HepG2 (cell line): ENCODE measurements around the gene ATP6V1F. TPM values are rescaled to one million over a fixed set of nuclear protein-coding genes. Genes with fewer than 3 reads are reported as not detected.

Experiments
- ATAC-seq: fragments of 200-7000 bp; cut with Tn5 transposase; 3 replicates; pipeline ENCODE4 v1.9.1; 2020; ENCODE audit warnings: mild to moderate bottlenecking, moderate library complexity
- BruUV-seq: library from RNA; stranded (reverse); fragments of 400-500 nt; replicated peaks from 2 replicates; lab custom pipeline; 2021; lab: Mats Ljungman, UMichigan
- CTCF ChIA-PET: fragments of 300-600 bp; formaldehyde crosslinking; extraction: SDS; loops from one replicate; lab custom pipeline; 2021; ENCODE audit warnings: low total read pairs, inconsistent platforms, low intra/inter-chr PET ratio; lab: Yijun Ruan, JAX
- POLR2A ChIA-PET: fragments of 350-600 bp; sonication (Branson Sonifier 250); formaldehyde crosslinking; loops from one replicate; lab custom pipeline; 2020; ENCODE audit warnings: antibody characterized with exemption, inconsistent platforms; lab: Yijun Ruan, JAX
- DNase-seq: peaks from one replicate; pipeline ENCODE4 v3.0.0-alpha.2; 2015; ENCODE audit warnings: low spot score
- FAIRE-seq: peaks from 3 replicates; lab custom pipeline; 2011; peaks lifted over from hg19 to GRCh38; lab: Jason Lieb, UNC
- H2AFZ ChIP-seq: one replicate; pipeline ENCODE4 v1.6.1; 2011; ENCODE audit warnings: low read length, inconsistent platforms
- H3K27ac ChIP-seq: fragments of 300-600 bp; 3 replicates; pipeline ENCODE4 v1.8.0; 2011; ENCODE audit warnings: mixed run types, mild to moderate bottlenecking, mixed read lengths, low read length, inconsistent platforms; ENCODE audit not compliant: insufficient read depth; ENCODE audit errors: extremely low read length
- H3K27me3 ChIP-seq, 2 experiments: fragments of 200-600 bp in 1 of 2; 2 replicates in 1 of 2; 3 replicates in 1 of 2; pipeline versions ENCODE4 v1.6.0 to v1.8.0; 2011; ENCODE audit warnings: low read length in 2 of 2, mild to moderate bottlenecking in 2 of 2, moderate library complexity in 2 of 2, inconsistent platforms in 1 of 2; ENCODE audit not compliant: insufficient read depth in 2 of 2, control insufficient read depth in 1 of 2
- H3K36me3 ChIP-seq, 2 experiments: fragments of 200-600 bp in 1 of 2; replicated peaks in 1 of 2; 2 replicates in 1 of 2; 3 replicates in 1 of 2; pipeline versions ENCODE4 v1.5.1 to v1.8.0; 2011; ENCODE audit warnings: low read length in 2 of 2, inconsistent platforms in 1 of 2; ENCODE audit not compliant: insufficient read depth in 2 of 2, control insufficient read depth in 1 of 2
- H3K4me1 ChIP-seq: 2 replicates; pipeline ENCODE4 v1.5.1; 2012; ENCODE audit warnings: low read length, inconsistent platforms; ENCODE audit not compliant: insufficient read depth
- H3K4me2 ChIP-seq: 2 replicates; pipeline ENCODE4 v1.6.0; 2011; ENCODE audit warnings: low read depth, low read length, inconsistent platforms
- H3K4me3 ChIP-seq, 3 experiments: fragments of 200-600 bp in 1 of 3; sonication (generic), shearing (Covaris generic) in 1 of 3; replicated peaks in 1 of 3; 2 replicates each; pipeline ENCODE4 v1.5.1; 2011 to 2016; ENCODE audit warnings: low read length in 3 of 3, inconsistent platforms in 2 of 3, low read depth in 2 of 3, mild to moderate bottlenecking in 2 of 3, control low read depth in 1 of 3, mixed read lengths in 1 of 3; ENCODE audit not compliant: insufficient read depth in 1 of 3
- H3K79me2 ChIP-seq: one replicate; pipeline ENCODE4 v1.6.1; 2011; ENCODE audit warnings: low read length, inconsistent platforms; ENCODE audit not compliant: insufficient read depth
- H3K9ac ChIP-seq: 2 replicates; pipeline ENCODE4 v1.6.0; 2011; ENCODE audit warnings: mild to moderate bottlenecking, low read depth, low read length, inconsistent platforms; ENCODE audit not compliant: insufficient read depth
- H3K9me3 ChIP-seq: 2 replicates; pipeline ENCODE4 v1.5.1; 2012; ENCODE audit warnings: mild to moderate bottlenecking, low read length
- H4K20me1 ChIP-seq: 2 replicates; pipeline ENCODE4 v1.6.0; 2011; ENCODE audit warnings: inconsistent platforms, mild to moderate bottlenecking, low read length, moderate library complexity; ENCODE audit not compliant: insufficient read depth
- LBX2 ChIP-seq: sonication (generic); formaldehyde crosslinking; IDR thresholded peaks from 2 replicates; pipeline ENCODE4 v1.5.0; 2020; ENCODE audit warnings: missing genetic modification reagents, mild to moderate bottlenecking, borderline replicate concordance
- NKX3-1 ChIP-seq: sonication (generic); formaldehyde crosslinking; IDR thresholded peaks from 2 replicates; pipeline ENCODE4 v1.5.0; 2020; ENCODE audit warnings: missing genetic modification reagents
- SIN3A ChIP-seq: IDR thresholded peaks from 2 replicates; pipeline ENCODE4 v1.6.1; 2011; ENCODE audit warnings: low read depth, mild to moderate bottlenecking, control low read depth, low read length, borderline replicate concordance
- SMAD1 ChIP-seq: sonication (generic); formaldehyde crosslinking; IDR thresholded peaks from 2 replicates; pipeline ENCODE4 v1.4.0; 2020; ENCODE audit warnings: missing genetic modification reagents, low read depth, mild to moderate bottlenecking, borderline replicate concordance
- ZNF12 ChIP-seq: sonication (generic); formaldehyde crosslinking; IDR thresholded peaks from 2 replicates; pipeline ENCODE4 v1.5.0; 2020; ENCODE audit warnings: missing genetic modification reagents
- ZNF207 ChIP-seq: fragments of 450-650 bp; IDR thresholded peaks from 2 replicates; pipeline ENCODE4 v1.6.1; 2016; ENCODE audit warnings: antibody characterized with exemption, borderline replicate concordance
- ZNF234 ChIP-seq: sonication (generic); formaldehyde crosslinking; conservative IDR thresholded peaks from 2 replicates; pipeline ENCODE4 v1.5.1; 2020; ENCODE audit warnings: mild to moderate bottlenecking, missing genetic modification reagents
- ZNF251 ChIP-seq: sonication (generic); formaldehyde crosslinking; IDR thresholded peaks from 2 replicates; pipeline ENCODE4 v1.9.0; 2021; ENCODE audit warnings: mild to moderate bottlenecking, missing genetic modification reagents
- ZNF670 ChIP-seq: sonication (generic); formaldehyde crosslinking; IDR thresholded peaks from 2 replicates; pipeline ENCODE4 v1.8.0; 2022; ENCODE audit warnings: mild to moderate bottlenecking, missing genetic modification reagents, borderline replicate concordance
- ZNF775 ChIP-seq: sonication (generic); formaldehyde crosslinking; IDR thresholded peaks from 2 replicates; pipeline ENCODE4 v1.4.0; 2020; ENCODE audit warnings: missing genetic modification reagents, mild to moderate bottlenecking, moderate library complexity, borderline replicate concordance
- ZNF792 ChIP-seq: IDR thresholded peaks from 2 replicates; pipeline ENCODE4 v1.6.1; 2016
- ZNF839 ChIP-seq: sonication (generic); formaldehyde crosslinking; IDR thresholded peaks from 2 replicates; pipeline ENCODE4 v1.4.0; 2020; ENCODE audit warnings: missing genetic modification reagents, mild to moderate bottlenecking, borderline replicate concordance
- whole genome bisulfite sequencing: methylation state at CpG from one replicate; pipeline ENCODE4 v1.1.6; 2017; ENCODE audit warnings: low lambda C conversion rate; 5-methylcytosine and 5-hydroxymethylcytosine counted together
- in situ Hi-C: cut with HindIII; loops from 2 replicates; pipeline ENCODE4 v1.10.0; 2017; ENCODE audit warnings: low pct_unique_long_range_greater_than_20kb; ENCODE audit not compliant: extremely low pct_ligation_motif_present
- intact Hi-C: fragments of 100-400 bp; cut with micrococcal nuclease; formaldehyde crosslinking; loops from one replicate; pipeline ENCODE4 v1.10.0; 2022; ENCODE audit not compliant: unreplicated experiment
- polyA plus RNA-seq, 8 experiments: library from polyadenylated mRNA; depleted of rRNA in 3 of 8; stranded (reverse) in 7 of 8; unstranded in 1 of 8; fragments of >200 nt; fragmentation: Illumina TruSeq in 4 of 8; extraction: Trizol in 4 of 8; gene quantifications; 2 replicates each; pipeline versions ENCODE4 v1.2.1 to v1.2.3, GENCODE V29; 2011 to 2016; ENCODE audit warnings: low read depth in 4 of 8, missing spikeins in 1 of 8, mixed read lengths in 1 of 8; ENCODE audit not compliant: insufficient read depth in 1 of 8
- total RNA-seq, 5 experiments: library from RNA; depleted of rRNA; stranded (reverse); fragments of >200 nt; fragmentation: Illumina TruSeq; extraction: Trizol; gene quantifications; 2 replicates each; pipeline ENCODE4 v1.2.3, GENCODE V29; 2016; ENCODE audit warnings: low read depth in 1 of 5
- TF ChIP-seq, protein P1 (sequence below): sonication (generic); formaldehyde crosslinking; IDR thresholded peaks from 2 replicates; pipeline ENCODE4 v1.5.0; 2020; ENCODE audit warnings: mild to moderate bottlenecking, missing genetic modification reagents, borderline replicate concordance

ATP6V1F gene
- total and polyA plus RNA-seq, 2 of the 13 experiments (the other 11 are each of a cell fraction or from before 2014, with no cell fraction given), result 87.2 to 132 TPM

DNA sequence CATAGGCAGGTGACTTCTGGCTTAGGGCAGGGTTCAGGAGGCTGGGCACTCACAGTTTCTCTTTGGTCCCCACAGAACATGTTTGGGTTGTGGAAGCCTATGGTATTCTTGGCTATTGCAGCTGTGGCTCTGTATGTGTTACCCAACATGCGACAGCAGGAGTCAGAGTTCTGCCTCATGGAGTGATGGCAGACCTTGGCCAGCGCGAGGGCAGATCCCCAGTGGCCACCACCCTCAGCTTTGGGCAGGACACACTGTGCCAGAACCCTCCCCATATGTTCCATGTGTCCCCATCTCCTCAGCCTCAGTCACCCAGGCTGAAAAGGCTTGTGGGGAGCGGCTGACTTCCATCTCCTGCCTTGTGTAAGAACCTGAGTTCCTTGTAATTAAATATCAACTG is 40.9 kb upstream of the ATP6V1F start:
- Histone ChIP-seq H3K9ac (no peak overlapping the region), H4K20me1 (no peaks in the 10 kb centered on the region), H2AFZ (no peak overlapping the region), H3K4me3 (no peak overlapping the region), H3K9me3 (no peaks in the 10 kb centered on the region), H3K79me2 (no peaks in the 10 kb centered on the region), H3K36me3 (no peaks in the 10 kb centered on the region), H3K4me2 (no peak overlapping the region), H3K4me1 (peaks cover 3% of the 10 kb centered on the region), H3K27ac (no peak overlapping the region), H3K27me3 (peaks cover 2 to 41% of the 10 kb centered on the region in 2 experiments; a peak in 4 of 5 replicates)
- CTCF ChIA-PET, result no interaction called here
- no TSS peak for BruUV-seq
- TF ChIP-seq NKX3-1 (CRISPR knock-in tag), result no peak
- TF ChIP-seq ZNF670 (CRISPR knock-in tag), result no peak
- TF ChIP-seq SIN3A, result no peak
- no peak for TF ChIP-seq ZNF839 (CRISPR knock-in tag)
- TF ChIP-seq ZNF207, result no peak
- no peak for TF ChIP-seq ZNF234 (CRISPR knock-in tag)
- no peak for TF ChIP-seq ZNF12 (CRISPR knock-in tag)
- no peak for TF ChIP-seq SMAD1 (CRISPR knock-in tag)
- TF ChIP-seq ZNF251 (CRISPR knock-in tag), result no peak
- WGBS, result 34% methylated on average over 4 of the region's 4 CpGs
- ATAC-seq (peak; percentile 30; the same call in 1 of the 3 replicates), FAIRE-seq (no peak), DNase-seq (no peak)
- intact Hi-C loops (no loop called here), in situ Hi-C loops (no loop called here)
- POLR2A ChIA-PET, result no interaction called here

DNA sequence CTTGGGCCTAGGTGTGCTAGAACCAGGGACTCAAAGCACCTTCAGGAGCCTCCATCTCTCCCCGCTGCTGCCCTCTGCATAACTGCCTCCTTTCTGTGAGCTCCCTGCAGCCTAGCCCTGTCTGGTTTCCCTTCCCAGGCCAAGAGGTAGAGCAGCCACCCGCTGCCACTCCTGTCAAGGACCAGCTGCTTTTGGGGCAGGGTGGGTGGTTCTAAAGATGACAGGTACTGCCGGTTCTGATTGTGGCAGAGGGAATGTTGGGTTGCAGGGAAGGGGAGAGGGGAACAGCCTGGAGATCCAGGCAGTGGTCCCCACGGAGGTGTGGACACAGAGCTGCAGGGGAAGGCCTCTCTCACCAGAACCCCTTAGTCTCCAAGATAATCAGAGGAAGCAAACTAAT is 36.1 kb upstream of the ATP6V1F start:
- 72% methylated on average over 4 of the region's 4 CpGs for WGBS
- Histone ChIP-seq H3K9ac (no peak overlapping the region), H3K36me3 (no peaks in the 10 kb centered on the region), H3K4me3 (no peak overlapping the region), H3K27ac (no peak overlapping the region), H3K4me1 (peaks cover 30% of the 10 kb centered on the region), H2AFZ (no peak overlapping the region), H4K20me1 (no peaks in the 10 kb centered on the region), H3K9me3 (no peaks in the 10 kb centered on the region), H3K79me2 (no peaks in the 10 kb centered on the region), H3K4me2 (no peak overlapping the region), H3K27me3 (peaks cover 0 to 16% of the 10 kb centered on the region in 2 experiments; a peak in 3 of 5 replicates)
- in situ Hi-C loops, result no loop called here
- no TSS peak for BruUV-seq
- DNase-seq (no peak), FAIRE-seq (no peak), ATAC-seq (no peak)
- CTCF ChIA-PET, result no interaction called here
- POLR2A ChIA-PET, result interaction anchor here (2.1 kb wide), 1 partner anchor 37 kb away, joined by 7 read pairs; the partner anchor contains the start of gene ATP6V1F
- intact Hi-C loops, result no loop called here
- TF ChIP-seq ZNF775 (CRISPR knock-in tag) (no peak), LBX2 (CRISPR knock-in tag) (no peak), ZNF792 (CRISPR knock-in tag) (no peak)
- TF ChIP-seq, protein P1, sequence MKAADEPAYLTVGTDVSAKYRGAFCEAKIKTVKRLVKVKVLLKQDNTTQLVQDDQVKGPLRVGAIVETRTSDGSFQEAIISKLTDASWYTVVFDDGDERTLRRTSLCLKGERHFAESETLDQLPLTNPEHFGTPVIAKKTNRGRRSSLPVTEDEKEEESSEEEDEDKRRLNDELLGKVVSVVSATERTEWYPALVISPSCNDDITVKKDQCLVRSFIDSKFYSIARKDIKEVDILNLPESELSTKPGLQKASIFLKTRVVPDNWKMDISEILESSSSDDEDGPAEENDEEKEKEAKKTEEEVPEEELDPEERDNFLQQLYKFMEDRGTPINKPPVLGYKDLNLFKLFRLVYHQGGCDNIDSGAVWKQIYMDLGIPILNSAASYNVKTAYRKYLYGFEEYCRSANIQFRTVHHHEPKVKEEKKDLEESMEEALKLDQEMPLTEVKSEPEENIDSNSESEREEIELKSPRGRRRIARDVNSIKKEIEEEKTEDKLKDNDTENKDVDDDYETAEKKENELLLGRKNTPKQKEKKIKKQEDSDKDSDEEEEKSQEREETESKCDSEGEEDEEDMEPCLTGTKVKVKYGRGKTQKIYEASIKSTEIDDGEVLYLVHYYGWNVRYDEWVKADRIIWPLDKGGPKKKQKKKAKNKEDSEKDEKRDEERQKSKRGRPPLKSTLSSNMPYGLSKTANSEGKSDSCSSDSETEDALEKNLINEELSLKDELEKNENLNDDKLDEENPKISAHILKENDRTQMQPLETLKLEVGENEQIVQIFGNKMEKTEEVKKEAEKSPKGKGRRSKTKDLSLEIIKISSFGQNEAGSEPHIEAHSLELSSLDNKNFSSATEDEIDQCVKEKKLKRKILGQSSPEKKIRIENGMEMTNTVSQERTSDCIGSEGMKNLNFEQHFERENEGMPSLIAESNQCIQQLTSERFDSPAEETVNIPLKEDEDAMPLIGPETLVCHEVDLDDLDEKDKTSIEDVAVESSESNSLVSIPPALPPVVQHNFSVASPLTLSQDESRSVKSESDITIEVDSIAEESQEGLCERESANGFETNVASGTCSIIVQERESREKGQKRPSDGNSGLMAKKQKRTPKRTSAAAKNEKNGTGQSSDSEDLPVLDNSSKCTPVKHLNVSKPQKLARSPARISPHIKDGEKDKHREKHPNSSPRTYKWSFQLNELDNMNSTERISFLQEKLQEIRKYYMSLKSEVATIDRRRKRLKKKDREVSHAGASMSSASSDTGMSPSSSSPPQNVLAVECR, result no peak
